Fibroblast of lung (primary cell): ENCODE data around the gene RNF150. TPM values are rescaled to one million over a fixed set of nuclear protein-coding genes. Genes with fewer than 3 reads are reported as not detected.

Source experiments
- DNase-seq, 2 donors: peaks; one replicate each; pipeline versions ENCODE4 v3.0.0 to v3.0.0-alpha.2; 2010; ENCODE audit warnings: low read depth in 2 of 2
- H2AFZ ChIP-seq: 2 replicates; pipeline ENCODE4 v1.5.1; 2012; ENCODE audit warnings: low read length, control low read depth, inconsistent platforms
- H3K27ac ChIP-seq: 2 replicates; pipeline ENCODE4 v1.5.1; 2011; ENCODE audit warnings: low read length, control low read depth; ENCODE audit not compliant: insufficient read depth
- H3K27me3 ChIP-seq: 2 replicates; pipeline ENCODE4 v1.5.1; 2011; ENCODE audit warnings: mild to moderate bottlenecking, low read length; ENCODE audit not compliant: control insufficient read depth, insufficient read depth
- H3K36me3 ChIP-seq: 2 replicates; pipeline ENCODE4 v1.5.1; 2011; ENCODE audit warnings: low read length; ENCODE audit not compliant: control insufficient read depth, insufficient read depth
- H3K4me1 ChIP-seq: 2 replicates; pipeline ENCODE4 v1.5.1; 2011; ENCODE audit warnings: low read length; ENCODE audit not compliant: control insufficient read depth, insufficient read depth; ENCODE audit errors: extremely low read depth
- H3K4me2 ChIP-seq: 2 replicates; pipeline ENCODE4 v1.5.1; 2011; ENCODE audit warnings: low read length, control low read depth; ENCODE audit not compliant: insufficient read depth; ENCODE audit errors: extremely low read depth
- H3K4me3 ChIP-seq, 4 experiments: fragments of 200-600 bp in 1 of 4; sonication (generic) in 1 of 4; replicated peaks in 1 of 4; 2 replicates each; pipeline ENCODE4 v1.5.1; 2011 to 2016; ENCODE audit warnings: low read length in 4 of 4, low read depth in 3 of 4, mild to moderate bottlenecking in 3 of 4, control low read depth in 2 of 4, inconsistent platforms in 1 of 4, mixed read lengths in 1 of 4; ENCODE audit not compliant: insufficient read depth in 1 of 4; ENCODE audit errors: control extremely low read depth in 1 of 4
- H3K79me2 ChIP-seq: 2 replicates; pipeline ENCODE4 v1.5.1; 2012; ENCODE audit warnings: mild to moderate bottlenecking, low read length, inconsistent platforms; ENCODE audit not compliant: control insufficient read depth, insufficient read depth
- H3K9ac ChIP-seq: 2 replicates; pipeline ENCODE4 v1.5.1; 2011; ENCODE audit warnings: mild to moderate bottlenecking, low read length, control low read depth; ENCODE audit not compliant: insufficient read depth
- H3K9me3 ChIP-seq: 2 replicates; pipeline ENCODE4 v1.5.1; 2012; ENCODE audit warnings: low read depth, low read length; ENCODE audit not compliant: control insufficient read depth, insufficient read depth
- H4K20me1 ChIP-seq: 2 replicates; pipeline ENCODE4 v1.5.1; 2011; ENCODE audit warnings: low read length; ENCODE audit not compliant: control insufficient read depth, insufficient read depth; ENCODE audit errors: extremely low read depth
- EZH2 ChIP-seq: IDR thresholded peaks from 2 replicates; pipeline ENCODE4 v1.5.1; 2012; ENCODE audit warnings: low read length, control low read depth, mild to moderate bottlenecking; ENCODE audit errors: missing control alignments
- polyA plus RNA-seq, 2 donors: library from polyadenylated mRNA; depleted of rRNA in 1 of 2; stranded (reverse) in 1 of 2; unstranded in 1 of 2; fragments of >200 nt; gene quantifications; 2 replicates each; pipeline ENCODE4 v1.2.1, GENCODE V29; 2011 to 2012; ENCODE audit warnings: missing spikeins in 1 of 2
- total RNA-seq: library from RNA; depleted of rRNA; stranded (reverse); fragments of >200 nt; gene quantifications from 2 replicates; pipeline ENCODE4 v1.2.1, GENCODE V29; 2014
- TF ChIP-seq, protein P1 (sequence below), 2 donors: IDR thresholded peaks in 1 of 2; conservative IDR thresholded peaks in 1 of 2; 1 replicate in 1 of 2; 2 replicates in 1 of 2; pipeline ENCODE4 v1.5.1; 2011 to 2012; ENCODE audit warnings: low read length in 2 of 2, control low read depth in 1 of 2, inconsistent platforms in 1 of 2, low read depth in 1 of 2, mild to moderate bottlenecking in 1 of 2

Gene RNF150
- total and polyA plus RNA-seq, 2 donors (not counting 1 experiment from before 2014, with no cell fraction given) = 0.66 to 5.6 TPM

DNA sequence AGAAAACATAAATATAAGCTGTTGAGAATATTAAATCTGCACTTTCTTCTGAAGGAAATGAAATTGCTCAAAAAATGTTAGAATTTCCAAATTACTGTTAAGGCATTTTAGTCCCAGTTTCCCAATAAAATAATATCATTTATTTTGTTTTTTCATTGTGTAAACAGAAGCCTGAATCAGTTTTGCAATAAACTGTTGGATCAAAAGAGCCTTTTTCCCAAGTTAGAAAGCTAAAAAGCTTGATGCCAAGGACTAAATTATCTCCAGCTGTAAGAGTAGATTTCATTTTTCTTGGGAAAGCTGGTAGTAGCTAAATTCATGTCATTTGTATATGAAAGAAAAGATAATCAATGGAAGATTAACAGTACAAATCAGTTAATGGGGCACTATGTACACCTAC lies 95.8 kb downstream of the RNF150 start:
- peak in 1 of 2 donors; percentile 48 for DNase-seq
- no peaks in the 10 kb centered on the region for H4K20me1 ChIP-seq
- no peaks in the 10 kb centered on the region for H3K4me1 ChIP-seq
- no peak overlapping the region for H3K27ac ChIP-seq
- no peak for TF ChIP-seq EZH2
- TF ChIP-seq, protein P1, sequence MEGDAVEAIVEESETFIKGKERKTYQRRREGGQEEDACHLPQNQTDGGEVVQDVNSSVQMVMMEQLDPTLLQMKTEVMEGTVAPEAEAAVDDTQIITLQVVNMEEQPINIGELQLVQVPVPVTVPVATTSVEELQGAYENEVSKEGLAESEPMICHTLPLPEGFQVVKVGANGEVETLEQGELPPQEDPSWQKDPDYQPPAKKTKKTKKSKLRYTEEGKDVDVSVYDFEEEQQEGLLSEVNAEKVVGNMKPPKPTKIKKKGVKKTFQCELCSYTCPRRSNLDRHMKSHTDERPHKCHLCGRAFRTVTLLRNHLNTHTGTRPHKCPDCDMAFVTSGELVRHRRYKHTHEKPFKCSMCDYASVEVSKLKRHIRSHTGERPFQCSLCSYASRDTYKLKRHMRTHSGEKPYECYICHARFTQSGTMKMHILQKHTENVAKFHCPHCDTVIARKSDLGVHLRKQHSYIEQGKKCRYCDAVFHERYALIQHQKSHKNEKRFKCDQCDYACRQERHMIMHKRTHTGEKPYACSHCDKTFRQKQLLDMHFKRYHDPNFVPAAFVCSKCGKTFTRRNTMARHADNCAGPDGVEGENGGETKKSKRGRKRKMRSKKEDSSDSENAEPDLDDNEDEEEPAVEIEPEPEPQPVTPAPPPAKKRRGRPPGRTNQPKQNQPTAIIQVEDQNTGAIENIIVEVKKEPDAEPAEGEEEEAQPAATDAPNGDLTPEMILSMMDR (conservative IDR thresholded peaks at IDR 0.05 in 1 of 2, IDR thresholded peaks at IDR 0.05 in 1 of 2; ENCODE audit: low read depth in 1 of 2, low read length in 2 of 2) = no peak
- no peaks in the 10 kb centered on the region for H3K9me3 ChIP-seq
- no peaks in the 10 kb centered on the region for H3K36me3 ChIP-seq
- no peaks in the 10 kb centered on the region for H3K79me2 ChIP-seq
- H3K27me3 ChIP-seq = no peaks in the 10 kb centered on the region
- H3K4me3 ChIP-seq = no peak overlapping the region
- no peak overlapping the region for H2AFZ ChIP-seq
- H3K4me2 ChIP-seq = no peak overlapping the region
- H3K9ac ChIP-seq = no peak overlapping the region

DNA sequence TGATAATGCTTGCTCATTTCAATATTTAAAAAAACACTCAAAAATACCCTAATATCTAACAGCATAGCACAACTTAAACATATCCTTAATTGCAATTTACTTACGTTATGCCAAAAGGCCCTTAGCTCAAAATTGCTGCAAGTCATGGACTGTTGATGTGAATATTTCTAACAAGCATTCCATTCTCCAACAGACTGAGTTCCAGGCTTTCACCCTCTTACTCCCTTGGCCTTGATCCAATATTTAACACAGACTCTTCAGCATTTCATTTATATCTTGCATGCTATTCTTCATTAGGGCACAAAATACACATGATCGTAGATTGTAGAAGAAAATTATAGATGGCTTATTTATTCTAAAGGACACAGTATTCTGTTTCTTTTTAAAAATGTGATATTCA lies 96.5 kb downstream of the RNF150 start:
- H3K27me3 ChIP-seq = no peaks in the 10 kb centered on the region
- no peak overlapping the region for H3K9ac ChIP-seq
- H3K36me3 ChIP-seq = no peaks in the 10 kb centered on the region
- H3K79me2 ChIP-seq = no peaks in the 10 kb centered on the region
- H4K20me1 ChIP-seq = no peaks in the 10 kb centered on the region
- H3K27ac ChIP-seq = no peak overlapping the region
- no peaks in the 10 kb centered on the region for H3K4me1 ChIP-seq
- DNase-seq = peak; percentile 35 to 43
- no peak overlapping the region for H3K4me2 ChIP-seq
- no peak overlapping the region for H2AFZ ChIP-seq
- TF ChIP-seq, protein P1 (conservative IDR thresholded peaks at IDR 0.05 in 1 of 2, IDR thresholded peaks at IDR 0.05 in 1 of 2; ENCODE audit: low read depth in 1 of 2, low read length in 2 of 2) = no peak
- no peak for TF ChIP-seq EZH2
- H3K9me3 ChIP-seq = no peaks in the 10 kb centered on the region
- no peak overlapping the region for H3K4me3 ChIP-seq

DNA sequence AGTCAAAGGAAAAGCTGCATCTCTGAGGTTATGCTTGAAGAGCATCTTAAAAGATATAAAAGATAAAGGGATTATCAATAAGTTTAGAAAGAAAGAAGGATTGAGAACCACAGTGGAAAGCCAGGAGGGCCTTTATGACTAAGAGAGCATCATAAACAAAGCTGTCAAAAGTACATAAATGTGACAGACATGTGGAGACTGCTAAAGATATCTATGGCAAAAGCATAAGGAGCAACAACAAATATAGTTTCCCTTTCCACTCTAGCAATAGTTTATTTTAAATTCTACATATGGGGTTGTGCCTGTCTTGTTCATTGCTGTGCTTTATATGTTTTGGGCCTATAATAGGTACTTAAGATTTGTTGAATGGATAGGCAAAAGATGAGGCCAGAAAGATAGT lies 97.3 kb downstream of the RNF150 start:
- Histone ChIP-seq H3K79me2 (no peaks in the 10 kb centered on the region), H2AFZ (no peak overlapping the region), H3K9ac (no peak overlapping the region), H3K27me3 (no peaks in the 10 kb centered on the region), H4K20me1 (no peaks in the 10 kb centered on the region), H3K9me3 (no peaks in the 10 kb centered on the region), H3K4me1 (no peaks in the 10 kb centered on the region), H3K27ac (no peak overlapping the region), H3K4me2 (no peak overlapping the region), H3K36me3 (no peaks in the 10 kb centered on the region), H3K4me3 (no peak overlapping the region)
- TF ChIP-seq EZH2 = no peak
- TF ChIP-seq, protein P1 (conservative IDR thresholded peaks at IDR 0.05 in 1 of 2, IDR thresholded peaks at IDR 0.05 in 1 of 2; ENCODE audit: low read depth in 1 of 2, low read length in 2 of 2) = no peak
- no peak for DNase-seq
